GM21390 (cell line): ENCODE data around the gene LRRC8A.
A peak's percentile ranks its signal among the peaks of the same experiment; 100 is the strongest.
"Not testable (repeated sequence)": the region's sequence is repeated elsewhere in the genome, so short reads cannot be mapped to it uniquely, and the experiment has no call there.

Experiments used
- ATAC-seq: cut with Tn5 transposase; IDR thresholded peaks from one replicate; pipeline ENCODE4 v1.9.1; 2021; ENCODE audit not compliant: unreplicated experiment

Gene LRRC8A

DNA sequence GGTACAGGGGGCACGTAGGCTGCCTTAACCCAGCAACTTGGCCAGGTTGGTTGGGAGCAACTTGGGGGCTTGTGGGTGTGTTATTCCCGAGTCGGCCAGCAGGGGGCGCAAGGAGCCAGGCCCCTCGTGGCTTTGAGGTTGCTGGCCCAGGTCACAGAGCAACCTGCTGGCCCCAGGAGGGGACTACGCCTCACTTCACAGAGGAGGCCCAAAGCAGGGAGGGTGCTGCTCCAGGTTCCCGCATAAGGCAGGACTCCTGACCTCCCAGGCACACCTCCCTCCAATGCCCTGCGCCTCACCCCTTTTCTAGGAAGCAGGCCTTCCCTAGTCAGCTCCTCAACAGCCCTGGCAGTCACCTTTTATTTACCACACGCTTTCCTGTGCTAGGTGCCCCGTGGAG, 18.3 kb upstream of the LRRC8A start:
- ATAC-seq, result peak; percentile 60

DNA sequence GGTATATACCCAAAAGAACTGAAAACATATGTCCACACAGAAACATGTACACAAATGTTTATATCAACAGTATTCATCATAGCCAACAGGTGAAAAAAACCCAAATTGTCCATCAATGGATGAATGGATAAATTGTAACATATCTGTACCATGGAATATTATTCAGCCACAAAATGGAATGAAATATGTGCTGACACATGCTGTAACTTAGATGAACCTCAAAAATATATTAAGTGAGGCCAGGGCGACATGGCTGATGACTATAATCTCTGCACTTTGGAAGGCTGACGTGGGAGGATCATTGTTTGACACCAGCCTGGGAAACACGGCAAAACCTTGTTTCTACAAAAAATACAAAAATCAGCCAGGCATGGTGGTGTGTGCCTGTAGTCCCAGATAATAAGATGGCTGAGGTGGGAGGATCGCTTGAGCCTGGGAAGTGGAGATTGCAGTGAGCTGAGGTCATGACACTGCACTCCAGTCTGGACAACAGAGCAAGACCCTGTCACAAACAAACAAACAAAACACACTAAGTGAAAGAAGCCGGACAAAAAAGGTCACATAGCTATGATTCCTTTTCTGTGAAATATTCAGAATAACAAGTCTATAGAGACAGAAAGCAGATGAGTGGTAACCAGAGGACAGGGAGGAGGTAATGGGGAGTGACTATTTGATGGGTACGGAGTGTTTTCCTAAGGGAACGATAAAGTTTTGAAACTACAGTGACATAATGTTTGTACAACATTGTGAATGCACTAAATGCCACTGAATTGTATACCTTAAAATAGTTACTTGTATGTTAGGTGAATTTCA, 11.6 kb upstream of the LRRC8A start:
- no peak for ATAC-seq

DNA sequence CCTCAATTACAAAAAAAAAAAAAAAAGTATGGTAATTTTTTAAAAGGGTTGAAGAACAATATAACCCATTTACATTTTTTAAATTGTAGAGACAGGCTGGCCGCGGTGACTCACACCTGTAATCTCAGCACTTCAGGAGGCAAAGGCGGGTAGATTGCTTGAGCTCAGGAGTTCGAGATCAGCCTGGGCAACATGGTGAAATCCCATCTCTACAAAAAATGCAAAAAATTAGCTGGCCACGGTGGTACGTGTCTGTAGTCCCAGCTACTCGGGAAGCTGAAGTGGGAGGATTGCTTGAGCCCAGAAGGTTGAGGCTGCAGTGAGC, 11.0 kb upstream of the LRRC8A start:
- not testable (repeated sequence) for ATAC-seq

DNA sequence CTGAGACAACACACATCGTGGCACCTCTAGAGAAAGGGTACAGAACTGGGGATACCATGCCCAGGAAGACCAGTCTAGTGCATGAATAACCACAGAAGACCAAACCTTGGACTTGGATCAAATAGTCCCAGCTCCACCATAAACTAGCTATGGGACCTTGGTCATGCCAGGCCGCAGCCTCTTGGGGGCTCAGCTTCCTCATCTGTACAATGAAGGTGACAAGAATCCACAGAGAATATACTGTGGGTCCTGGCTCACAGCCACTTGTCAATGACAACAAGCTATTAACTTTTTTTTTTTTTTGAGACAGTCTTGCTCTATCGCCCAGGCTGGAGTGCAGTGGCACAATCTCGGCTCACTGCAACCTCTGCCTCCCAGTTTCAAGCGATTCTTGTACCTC, 4.1 kb upstream of the LRRC8A start:
- no peak for ATAC-seq

DNA sequence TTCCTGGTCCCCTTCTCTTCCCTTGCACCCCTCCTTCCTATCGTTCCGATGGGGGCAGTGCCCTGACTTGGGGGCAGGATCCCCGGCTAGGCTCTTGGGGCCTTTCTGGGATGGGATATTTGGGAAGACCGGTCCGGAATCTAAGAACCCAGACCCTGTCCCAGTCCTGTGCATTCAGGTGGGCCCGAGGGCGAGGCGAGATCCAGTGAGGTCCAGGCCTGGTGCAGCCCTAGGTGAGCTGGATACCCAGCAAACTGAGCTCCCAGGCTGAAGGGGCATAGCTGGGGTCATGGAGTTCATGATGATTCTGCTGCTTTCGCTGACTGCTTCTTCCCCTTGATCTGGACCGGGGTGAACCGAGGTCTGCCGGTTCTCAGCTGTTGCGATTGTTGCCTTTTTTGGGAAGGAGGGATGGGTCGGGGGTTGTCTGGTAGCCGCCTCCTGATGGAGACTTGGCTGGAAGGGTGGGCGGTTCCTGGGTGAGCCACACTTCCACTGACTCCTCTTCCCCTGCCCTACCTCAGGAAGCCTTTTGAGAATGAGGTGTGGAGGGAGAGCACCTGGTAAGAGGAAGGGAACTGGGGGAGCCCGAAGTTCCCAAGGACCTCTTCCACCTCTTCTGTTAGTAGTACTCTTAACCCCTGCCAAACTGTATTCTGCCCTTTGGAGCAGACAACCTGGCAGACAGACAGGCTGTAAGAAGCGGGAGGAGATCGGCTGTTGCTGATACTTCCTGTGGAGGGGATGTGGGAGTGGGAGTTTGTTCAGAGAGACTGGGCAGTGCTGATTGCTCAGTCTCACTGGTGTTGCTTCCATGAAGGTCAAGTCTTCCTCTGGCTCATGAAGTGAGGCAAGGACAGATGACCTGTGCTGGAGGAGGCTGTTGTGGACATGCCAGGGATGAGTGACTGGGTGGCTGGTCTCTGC, 1.0 kb downstream of the LRRC8A start:
- no peak for ATAC-seq

DNA sequence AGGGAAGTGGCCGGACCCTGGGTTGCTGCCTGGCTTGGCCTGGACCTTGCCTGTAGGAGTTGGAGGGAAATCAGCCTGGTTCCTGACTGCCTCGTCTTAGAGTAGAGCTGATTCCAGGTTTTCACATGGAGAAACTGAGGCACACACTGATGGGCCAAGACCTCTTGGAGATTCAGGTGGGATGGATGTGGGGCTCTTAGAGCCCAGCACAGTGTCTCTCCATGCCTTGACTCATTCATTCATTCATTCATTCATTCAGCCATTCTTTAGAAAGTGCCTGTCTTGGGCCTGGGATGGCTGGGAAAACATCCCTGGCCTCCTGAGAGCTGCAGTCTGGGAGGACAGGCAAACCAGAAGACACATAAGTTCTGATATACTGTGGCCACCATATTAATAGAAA, 2.2 kb downstream of the LRRC8A start:
- no peak for ATAC-seq

DNA sequence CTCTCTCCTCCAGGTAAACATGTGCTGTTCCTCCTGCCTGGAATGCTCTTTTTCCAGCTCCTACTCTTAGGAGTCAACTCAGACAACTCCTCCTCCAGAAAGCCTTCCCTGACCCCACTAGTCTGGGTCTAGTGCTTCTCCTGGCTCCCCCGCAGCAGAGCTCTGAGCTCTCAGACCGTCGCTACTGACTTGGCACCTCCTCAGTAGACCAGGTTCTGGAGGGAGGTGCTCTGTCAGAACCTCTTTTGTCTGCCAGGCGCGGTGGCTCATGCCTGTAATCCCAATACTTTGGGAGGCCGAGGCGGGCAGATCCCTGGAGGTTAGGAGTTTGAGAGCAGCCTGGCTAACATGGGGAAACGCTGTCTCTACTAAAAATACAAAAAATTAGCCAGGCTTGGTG, 3.4 kb downstream of the LRRC8A start:
- no peak for ATAC-seq

DNA sequence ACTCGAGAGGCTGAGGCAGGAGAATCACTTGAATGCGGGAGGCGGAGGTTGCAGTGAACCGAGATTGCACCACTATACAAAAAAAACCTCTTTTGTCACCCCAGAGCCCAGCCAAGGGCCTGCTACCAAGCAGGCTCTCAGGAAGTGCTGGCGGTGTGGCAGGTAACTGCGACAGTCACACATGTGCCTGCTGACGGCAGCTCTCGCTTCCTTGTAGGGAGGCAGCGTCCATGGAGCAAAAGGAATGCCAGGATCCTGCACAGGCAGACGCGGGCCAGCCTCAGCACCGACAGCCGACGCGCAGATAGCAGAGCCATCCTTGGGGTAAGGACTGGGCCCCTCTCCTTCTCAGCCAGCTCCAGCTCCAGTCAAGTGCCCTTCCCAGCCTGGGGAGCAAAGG, 3.9 kb downstream of the LRRC8A start:
- no peak for ATAC-seq

DNA sequence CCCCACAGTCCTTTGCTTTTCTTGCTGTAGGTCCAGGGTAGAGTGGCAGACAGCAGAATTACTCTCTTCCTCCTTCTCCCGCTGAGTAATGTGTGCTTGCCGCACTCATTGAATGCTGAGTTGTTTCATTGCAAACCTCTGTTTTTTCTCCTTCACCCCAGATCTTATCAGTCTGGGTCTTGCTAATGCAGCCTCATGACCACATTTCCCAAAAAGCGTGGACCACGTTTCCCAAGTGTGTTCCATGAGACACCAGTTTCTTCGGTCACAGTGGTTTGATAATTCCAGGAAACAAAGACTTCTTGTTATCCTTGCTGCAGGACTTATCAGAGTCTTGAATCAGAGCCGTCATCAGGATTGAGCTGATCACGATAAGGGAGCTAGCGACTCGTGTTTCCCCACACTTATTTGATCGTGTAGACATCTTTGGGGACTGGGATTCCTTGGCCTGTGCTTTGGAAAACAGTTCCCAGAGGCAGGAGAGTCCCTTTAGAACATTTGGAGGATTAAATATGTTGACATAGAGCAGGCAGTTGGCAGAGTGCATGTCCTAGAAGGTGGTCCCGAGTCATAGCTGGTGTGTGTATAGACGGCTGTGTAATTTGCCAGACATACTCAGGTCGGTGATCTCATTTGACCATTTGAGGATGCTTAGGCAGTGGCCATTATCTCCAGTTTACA, 4.4 kb downstream of the LRRC8A start:
- no peak for ATAC-seq

DNA sequence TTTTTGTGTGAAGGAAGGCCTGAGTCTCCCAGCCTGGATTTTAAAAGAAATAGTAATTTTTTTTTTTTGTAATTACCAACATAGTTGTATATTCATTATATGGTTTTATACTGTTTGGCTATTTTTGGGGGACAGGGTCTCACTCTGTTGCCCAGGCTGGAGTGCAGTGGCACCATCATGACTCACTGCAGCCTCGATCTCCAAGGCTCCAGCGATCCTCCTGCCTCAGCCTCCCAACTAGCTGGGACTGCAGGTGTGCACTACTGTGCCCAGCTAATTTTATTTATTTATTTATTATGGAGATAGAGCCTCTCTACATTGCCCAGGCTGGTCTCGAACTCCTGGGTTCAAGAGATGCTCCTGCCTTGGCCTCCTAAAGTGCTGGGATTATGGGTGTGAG, 5.1 kb downstream of the LRRC8A start:
- ATAC-seq, result no peak

DNA sequence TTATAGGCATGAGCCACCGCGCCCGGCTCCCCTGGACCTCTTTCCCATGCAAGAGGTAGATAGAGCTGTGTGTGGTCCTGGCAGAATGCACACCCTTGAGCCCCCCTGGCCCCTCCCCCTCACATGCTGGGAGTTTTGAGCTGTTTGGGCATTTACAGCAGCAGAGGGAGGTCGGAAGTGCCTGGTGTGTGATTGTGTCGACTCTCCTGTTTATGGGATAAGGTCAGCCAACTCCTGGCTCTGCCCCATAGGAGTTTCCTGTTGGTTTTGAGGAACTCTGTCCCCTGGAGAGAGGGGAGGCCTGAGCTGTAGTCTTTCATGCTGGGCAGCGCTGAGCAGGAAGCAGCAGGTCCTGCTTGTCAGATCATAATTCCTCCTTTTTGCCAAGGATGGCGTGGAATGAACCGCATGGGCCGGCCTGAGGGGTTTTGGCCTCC, 6.0 kb downstream of the LRRC8A start:
- ATAC-seq, result no peak

DNA sequence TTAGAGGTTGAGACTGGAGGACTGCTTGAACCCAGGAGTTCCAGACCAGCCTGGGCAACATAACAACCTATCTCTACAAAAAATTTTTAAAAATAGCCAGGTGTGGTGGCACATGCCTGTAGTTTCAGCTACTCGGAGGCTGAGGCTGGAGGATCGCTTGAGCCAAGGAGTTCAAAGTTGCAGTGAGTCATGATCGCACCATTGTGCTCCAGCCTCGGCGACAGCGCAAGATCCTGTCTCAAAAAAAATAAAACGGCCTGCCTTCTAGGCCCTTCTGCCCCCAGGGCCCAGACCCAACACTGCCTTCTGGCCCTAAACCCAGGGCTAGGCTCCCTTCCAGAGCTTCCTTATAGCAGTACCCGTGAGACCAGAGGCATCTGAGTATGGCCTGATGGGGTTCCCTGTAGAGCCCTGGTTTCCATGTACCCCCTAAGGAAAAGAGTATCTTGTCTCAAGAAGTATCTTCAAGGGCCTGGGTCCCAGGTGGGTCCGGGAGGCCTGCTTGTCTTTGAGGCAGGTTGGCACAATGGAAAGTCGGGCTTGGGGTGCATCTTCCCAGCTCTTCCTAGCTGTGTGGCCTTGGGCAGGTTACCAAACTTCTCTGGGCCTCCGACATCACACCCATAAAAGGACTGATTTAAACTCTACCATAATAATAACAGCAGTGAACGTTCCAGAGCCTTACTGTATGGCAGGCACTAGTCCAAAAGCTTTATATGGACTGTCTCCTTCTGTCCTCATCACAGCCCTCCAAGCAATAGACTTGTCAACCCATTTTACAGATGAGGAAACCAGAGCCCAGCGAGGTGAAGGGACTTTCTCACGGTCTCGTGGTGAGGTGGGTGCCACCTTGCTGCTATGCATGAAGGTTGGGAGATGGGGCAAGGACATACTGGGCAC, 9.6 kb downstream of the LRRC8A start:
- ATAC-seq, result no peak

DNA sequence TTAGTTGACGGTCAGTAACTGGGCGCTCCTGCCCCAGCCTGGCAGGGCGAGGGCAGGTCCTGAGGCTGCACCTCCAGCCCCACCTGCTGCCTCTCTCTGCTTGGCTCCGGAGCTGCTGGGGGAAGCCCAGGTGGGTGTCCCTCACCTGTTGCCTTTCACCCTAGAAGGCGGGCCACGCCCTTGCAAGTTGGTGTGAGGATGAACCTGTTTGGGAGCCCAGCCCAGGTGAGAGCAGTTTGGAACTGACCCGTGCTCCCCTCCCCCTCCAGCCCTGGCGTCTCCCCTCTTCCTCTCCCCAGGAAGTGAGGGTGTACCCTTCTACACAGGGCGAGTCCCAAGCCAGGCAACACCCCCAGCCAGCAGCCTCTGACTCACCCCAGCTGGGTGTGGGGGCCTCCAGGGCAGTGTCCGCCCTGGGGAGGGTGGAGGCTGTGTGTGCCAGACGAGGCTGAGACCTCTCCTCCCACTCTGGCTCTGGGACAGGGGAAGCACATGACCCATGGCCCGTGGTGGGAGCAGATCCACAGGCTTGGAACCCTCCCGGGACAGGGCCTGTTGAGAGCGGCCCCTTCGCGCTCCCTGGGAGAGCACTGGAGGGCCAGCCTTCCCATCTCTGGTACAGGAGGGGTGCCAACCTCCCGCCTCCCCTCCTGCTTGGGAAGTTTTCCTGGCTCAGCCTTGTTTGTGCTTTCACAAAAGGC, 10.4 kb downstream of the LRRC8A start:
- ATAC-seq, result no peak

DNA sequence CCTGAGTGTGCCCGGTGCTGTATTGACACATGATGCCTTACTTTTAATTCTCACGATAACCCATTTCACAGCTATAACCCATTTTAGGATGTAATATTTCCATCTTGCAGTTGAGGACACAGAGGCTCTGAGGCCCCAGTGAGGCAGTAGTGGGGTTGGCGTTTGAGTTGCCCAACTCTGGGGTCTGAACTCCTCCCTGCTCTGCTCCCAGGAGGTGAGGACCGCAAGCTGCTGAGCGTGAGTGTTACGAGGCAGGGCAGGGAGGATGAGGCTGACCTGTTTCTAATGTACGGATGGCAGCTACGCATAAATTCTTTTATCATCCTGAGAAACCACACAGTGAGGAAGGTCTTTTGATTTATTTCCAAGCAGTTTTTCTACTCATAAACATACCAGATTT, 11.4 kb downstream of the LRRC8A start:
- ATAC-seq, result no peak

DNA sequence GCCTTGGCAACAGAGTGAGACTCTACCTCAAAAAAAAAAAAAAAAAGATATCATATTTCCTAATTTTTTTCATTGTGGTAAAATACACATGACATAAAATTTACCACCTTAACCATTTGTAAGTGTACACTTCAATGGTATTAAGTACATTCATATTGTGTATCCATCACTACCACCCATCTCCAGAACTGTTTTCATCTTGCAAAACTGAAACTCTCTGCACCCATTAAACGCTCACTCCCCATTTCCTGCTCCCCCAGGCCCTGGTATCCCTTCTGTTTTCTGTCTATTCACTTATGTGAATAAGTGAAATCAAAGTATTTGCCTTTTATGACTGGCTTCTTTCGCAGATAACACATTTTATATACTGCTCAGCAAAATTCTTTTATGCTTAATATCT, 12.8 kb downstream of the LRRC8A start:
- ATAC-seq, result no peak

DNA sequence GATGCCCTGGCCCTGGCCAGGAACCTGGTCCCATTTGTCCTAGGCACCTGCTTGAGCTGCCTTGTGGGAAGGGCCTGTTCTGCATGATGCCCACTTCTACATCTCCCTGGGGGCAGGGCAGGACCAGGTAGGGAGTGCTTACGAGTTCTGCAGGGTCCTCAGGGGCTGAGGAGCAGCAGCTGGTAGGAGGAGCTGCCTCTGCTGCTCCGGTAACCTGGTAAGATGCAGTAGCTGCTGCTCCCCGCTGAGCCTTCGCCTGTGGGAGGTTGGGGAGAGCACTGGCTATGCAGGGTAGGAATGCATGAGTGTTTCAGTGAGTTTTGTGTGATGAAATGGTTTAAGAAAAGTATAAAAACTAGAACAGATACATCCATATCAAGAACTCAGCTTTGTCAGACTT, 13.6 kb downstream of the LRRC8A start:
- ATAC-seq, result no peak

DNA sequence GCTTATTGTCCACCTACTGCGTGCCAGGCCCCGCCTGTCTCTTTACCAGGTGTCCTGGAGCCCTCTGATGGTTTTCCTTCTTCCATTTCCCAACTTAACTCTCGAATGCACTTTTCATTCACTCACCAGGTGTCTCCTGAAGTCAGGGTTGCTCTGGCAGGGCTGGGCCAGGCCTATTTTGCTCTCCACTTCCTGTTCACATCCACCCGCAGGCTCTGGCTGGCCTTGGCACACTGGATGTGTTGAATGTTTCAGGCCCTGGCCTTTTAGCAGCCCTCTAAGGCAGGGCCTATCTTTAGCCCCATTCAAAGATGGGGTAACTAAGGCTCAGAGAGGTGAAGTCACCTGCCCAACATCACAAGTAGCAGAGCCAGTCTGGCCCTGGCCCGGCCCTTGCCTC, 16.4 kb downstream of the LRRC8A start:
- ATAC-seq, result no peak

DNA sequence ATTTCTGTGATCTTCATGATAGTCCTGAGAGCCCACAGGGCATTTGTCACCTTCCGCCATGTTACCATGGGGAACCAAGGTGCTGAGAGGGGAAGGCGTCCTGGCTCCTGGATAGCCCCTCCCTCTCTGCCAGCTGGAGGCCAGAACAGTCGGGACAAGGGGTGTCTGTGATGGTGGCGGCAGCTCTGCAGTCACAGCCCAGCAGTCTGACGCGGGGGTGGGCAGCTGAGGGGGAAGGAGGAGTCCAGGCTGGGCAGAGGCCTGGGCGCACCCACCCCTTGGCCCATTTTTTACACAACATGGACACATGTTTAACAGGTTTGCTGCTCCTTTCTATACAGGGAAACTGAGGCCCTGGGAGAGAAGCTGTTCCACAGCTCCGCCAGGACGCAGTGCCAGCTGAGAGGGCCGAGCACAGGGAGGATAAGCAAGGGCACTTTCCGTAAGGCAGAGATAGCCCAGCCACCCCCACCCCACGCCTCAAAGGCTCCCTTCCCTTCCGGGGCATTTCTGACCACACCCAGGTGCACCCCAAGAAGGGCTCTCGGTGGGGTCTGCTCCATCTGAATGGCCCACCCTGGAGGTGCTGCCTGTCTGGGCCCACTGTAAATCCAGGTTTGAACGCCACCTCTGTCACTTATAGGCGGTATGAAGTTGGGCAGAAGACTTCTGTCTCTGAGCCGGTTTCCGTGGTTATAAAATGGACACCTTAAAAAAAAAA, 17.1 kb downstream of the LRRC8A start:
- ATAC-seq, result no peak

DNA sequence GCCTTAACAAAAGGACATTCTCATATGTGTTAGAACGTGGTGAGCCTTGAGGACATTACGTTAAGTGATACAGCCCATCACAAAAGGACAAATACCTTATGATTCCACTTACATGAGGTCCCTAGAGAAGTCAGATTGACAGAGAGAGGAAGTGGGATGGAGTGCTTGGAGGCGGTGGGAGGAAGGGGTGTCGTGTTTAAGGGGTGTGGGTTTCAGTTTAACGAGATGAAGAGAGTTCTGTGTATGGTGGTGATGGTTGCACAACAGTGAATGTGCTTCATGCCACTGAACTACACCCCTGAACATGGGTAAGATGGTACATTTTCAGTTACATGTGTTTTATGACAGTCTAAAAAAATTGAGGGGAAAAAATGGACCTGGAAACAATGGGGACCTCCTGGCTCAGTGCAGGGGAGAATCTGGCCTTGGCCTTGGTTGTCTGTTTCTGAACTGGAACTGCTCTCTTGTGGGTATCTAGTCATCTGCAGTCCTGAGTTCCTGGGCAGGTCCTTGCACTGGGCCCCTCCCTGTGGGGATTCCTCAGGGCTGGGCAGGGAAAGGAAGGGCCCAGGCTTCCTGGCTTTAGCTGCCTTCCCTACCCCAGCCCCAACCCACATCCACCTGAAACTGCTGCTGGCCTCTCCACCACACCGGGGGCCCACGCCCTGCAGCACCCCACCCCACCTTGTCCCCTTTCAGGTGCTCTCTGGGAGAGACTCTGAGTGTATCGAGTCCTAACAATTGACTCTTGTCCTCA, 17.8 kb downstream of the LRRC8A start:
- no peak for ATAC-seq
